ENCODE measurements around the gene CASS4. TPM values are rescaled to one million over a fixed set of nuclear protein-coding genes. Genes with fewer than 3 reads are reported as not detected.
"Not testable (repeated sequence)": the region's sequence is repeated elsewhere in the genome, so short reads cannot be mapped to it uniquely, and the experiment has no call there.

The CASS4 gene
- total RNA-seq, 1 experiment from 2014 or later = 0.17 TPM

DNA sequence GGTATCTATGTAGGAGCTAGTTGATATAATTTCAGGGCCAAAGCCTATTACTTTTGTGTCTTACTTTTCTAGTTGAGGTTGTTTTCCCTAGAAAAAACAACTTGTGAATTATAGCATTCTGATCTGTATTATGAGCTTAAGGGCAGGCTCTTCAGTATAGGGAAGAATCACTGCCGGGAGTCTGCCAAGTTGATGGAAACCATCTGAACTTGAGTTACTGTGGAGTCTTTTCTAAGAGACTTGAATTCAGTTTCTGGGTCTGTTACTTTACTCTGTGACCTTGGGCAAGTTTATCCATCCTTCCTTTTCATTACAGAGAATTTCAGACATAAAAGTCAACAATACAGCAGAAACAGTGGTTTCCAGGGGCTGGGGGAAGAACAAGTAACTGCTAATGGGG lies 2.1 kb upstream of the CASS4 start:
- intact Hi-C loops (cut with micrococcal nuclease) = no loop called here
- H3K36me3 ChIP-seq (ENCODE audit: control insufficient read depth in 1 of 2, insufficient read depth in 2 of 2, low read length in 2 of 2) = peaks cover 17 to 29% of the 10 kb centered on the region in 2 experiments
- H3K9ac ChIP-seq (ENCODE audit: low read length) = no peak overlapping the region
- H3K27ac ChIP-seq (ENCODE audit: low read depth, low read length) = no peak overlapping the region
- RAD21 ChIA-PET (ENCODE audit: low non-redundant PET in 1 of 2, low total read pairs in 2 of 2, uncharacterized antibody in 2 of 2, unreplicated experiment in 2 of 2) = no interaction called here
- ATAC-seq (no peak), DNase-seq (ENCODE audit: low read depth, low spot score) (no peak)
- no peaks in the 10 kb centered on the region for H3K27me3 ChIP-seq (ENCODE audit: insufficient read depth, low read length)
- TF ChIP-seq SP1 (IDR thresholded peaks at IDR 0.05; ENCODE audit: low read depth) (no peak), YY1 (IDR thresholded peaks at IDR 0.05; ENCODE audit: extremely low read depth, insufficient replicate concordance, low read depth, low read length) (no peak), ZFX (IDR thresholded peaks at IDR 0.05) (no peak), ZNF274 (IDR thresholded peaks at IDR 0.05; ENCODE audit: low read depth, low read length) (no peak), ELF1 (IDR thresholded peaks at IDR 0.05; ENCODE audit: borderline replicate concordance, low read depth) (no peak), REST (IDR thresholded peaks at IDR 0.05; ENCODE audit: low read depth) (no peak), SIN3A (IDR thresholded peaks at IDR 0.05; ENCODE audit: low read depth) (no peak), POLR2AphosphoS5 (IDR thresholded peaks at IDR 0.05; ENCODE audit: low read depth, low read length) (no peak), EZH2phosphoT487 (IDR thresholded peaks at IDR 0.05; ENCODE audit: borderline replicate concordance) (no peak), CBX3 (IDR thresholded peaks at IDR 0.05; ENCODE audit: low read depth) (no peak), TCF7L2 (IDR thresholded peaks at IDR 0.05; ENCODE audit: borderline replicate concordance, extremely low read depth, insufficient read depth, insufficient read length) (no peak), JUND (IDR thresholded peaks at IDR 0.05) (no peak), POLR2A (IDR thresholded peaks at IDR 0.05; ENCODE audit: borderline replicate concordance, extremely low read depth, insufficient read depth, insufficient read length) (no peak), EZH2 (IDR thresholded peaks at IDR 0.05) (no peak)
- TF ChIP-seq, protein P1, sequence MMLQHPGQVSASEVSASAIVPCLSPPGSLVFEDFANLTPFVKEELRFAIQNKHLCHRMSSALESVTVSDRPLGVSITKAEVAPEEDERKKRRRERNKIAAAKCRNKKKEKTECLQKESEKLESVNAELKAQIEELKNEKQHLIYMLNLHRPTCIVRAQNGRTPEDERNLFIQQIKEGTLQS (IDR thresholded peaks at IDR 0.05) = no peak
- TF ChIP-seq, protein P2, sequence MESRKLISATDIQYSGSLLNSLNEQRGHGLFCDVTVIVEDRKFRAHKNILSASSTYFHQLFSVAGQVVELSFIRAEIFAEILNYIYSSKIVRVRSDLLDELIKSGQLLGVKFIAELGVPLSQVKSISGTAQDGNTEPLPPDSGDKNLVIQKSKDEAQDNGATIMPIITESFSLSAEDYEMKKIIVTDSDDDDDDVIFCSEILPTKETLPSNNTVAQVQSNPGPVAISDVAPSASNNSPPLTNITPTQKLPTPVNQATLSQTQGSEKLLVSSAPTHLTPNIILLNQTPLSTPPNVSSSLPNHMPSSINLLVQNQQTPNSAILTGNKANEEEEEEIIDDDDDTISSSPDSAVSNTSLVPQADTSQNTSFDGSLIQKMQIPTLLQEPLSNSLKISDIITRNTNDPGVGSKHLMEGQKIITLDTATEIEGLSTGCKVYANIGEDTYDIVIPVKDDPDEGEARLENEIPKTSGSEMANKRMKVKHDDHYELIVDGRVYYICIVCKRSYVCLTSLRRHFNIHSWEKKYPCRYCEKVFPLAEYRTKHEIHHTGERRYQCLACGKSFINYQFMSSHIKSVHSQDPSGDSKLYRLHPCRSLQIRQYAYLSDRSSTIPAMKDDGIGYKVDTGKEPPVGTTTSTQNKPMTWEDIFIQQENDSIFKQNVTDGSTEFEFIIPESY (IDR thresholded peaks at IDR 0.05; ENCODE audit: extremely low read depth, insufficient replicate concordance, low read length) = no peak
- H3K4me2 ChIP-seq (ENCODE audit: low read length) = no peak overlapping the region
- no peaks in the 10 kb centered on the region for H3K9me2 ChIP-seq (ENCODE audit: insufficient read depth)
- CTCF ChIA-PET = no interaction called here
- POLR2A ChIA-PET = no interaction called here
- H3K4me3 ChIP-seq (replicated peaks in 1 of 2; ENCODE audit: low read depth in 1 of 2, low read length in 2 of 2) = no peak overlapping the region
- no peaks in the 10 kb centered on the region for H4K20me1 ChIP-seq (ENCODE audit: insufficient read depth)
- peaks cover 13% of the 10 kb centered on the region for H3K79me2 ChIP-seq (ENCODE audit: insufficient read depth, low read length)
- H2AFZ ChIP-seq (ENCODE audit: low read depth, low read length, poor library complexity, severe bottlenecking) = no peak overlapping the region
- no TSS peak for BruUV-seq (replicated peaks)
- no peaks in the 10 kb centered on the region for H3K9me3 ChIP-seq (ENCODE audit: control insufficient read depth in 1 of 2, insufficient read depth in 1 of 2, low read depth in 1 of 2, low read length in 2 of 2)
- no peaks in the 10 kb centered on the region for H3K4me1 ChIP-seq (ENCODE audit: control insufficient read depth in 1 of 2, insufficient read depth in 2 of 2, low read length in 2 of 2)

GRCh38 chr20:56411287-56411686 lies 773 bp upstream of the CASS4 start:
- peaks cover 9 to 18% of the 10 kb centered on the region in 2 experiments for H3K36me3 ChIP-seq (ENCODE audit: control insufficient read depth in 1 of 2, insufficient read depth in 2 of 2, low read length in 2 of 2)
- H3K4me1 ChIP-seq (ENCODE audit: control insufficient read depth in 1 of 2, insufficient read depth in 2 of 2, low read length in 2 of 2); H3K4me2 ChIP-seq (ENCODE audit: low read length); H3K27me3 ChIP-seq (ENCODE audit: insufficient read depth, low read length); H3K9me2 ChIP-seq (ENCODE audit: insufficient read depth); intact Hi-C loops (cut with micrococcal nuclease); H2AFZ ChIP-seq (ENCODE audit: low read depth, low read length, poor library complexity, severe bottlenecking); POLR2A ChIA-PET; H3K4me3 ChIP-seq (replicated peaks in 1 of 2; ENCODE audit: low read depth in 1 of 2, low read length in 2 of 2); ATAC-seq; H3K9me3 ChIP-seq (ENCODE audit: control insufficient read depth in 1 of 2, insufficient read depth in 1 of 2, low read depth in 1 of 2, low read length in 2 of 2); H3K9ac ChIP-seq (ENCODE audit: low read length); RAD21 ChIA-PET (ENCODE audit: low non-redundant PET in 1 of 2, low total read pairs in 2 of 2, uncharacterized antibody in 2 of 2, unreplicated experiment in 2 of 2); BruUV-seq (replicated peaks); H3K79me2 ChIP-seq (ENCODE audit: insufficient read depth, low read length); DNase-seq (ENCODE audit: low read depth, low spot score); H4K20me1 ChIP-seq (ENCODE audit: insufficient read depth); H3K27ac ChIP-seq (ENCODE audit: low read depth, low read length): not testable (repeated sequence)
- CTCF ChIA-PET = interaction anchor here (1.3 kb wide), 1 partner anchor 13 kb away, joined by 3 read pairs; no protein-coding TSS in a partner anchor

Measured in HCT116 (cell line).